Fibroblast of lung (primary cell): ENCODE measurements around the gene TMA7B. TPM values are rescaled to one million over a fixed set of nuclear protein-coding genes. Genes with fewer than 3 reads are reported as not detected.

ENCODE experiments used
- DNase-seq, 2 donors: peaks; one replicate each; pipeline versions ENCODE4 v3.0.0 to v3.0.0-alpha.2; 2010; ENCODE audit warnings: low read depth in 2 of 2
- H2AFZ ChIP-seq: 2 replicates; pipeline ENCODE4 v1.5.1; 2012; ENCODE audit warnings: low read length, control low read depth, inconsistent platforms
- H3K27ac ChIP-seq: 2 replicates; pipeline ENCODE4 v1.5.1; 2011; ENCODE audit warnings: low read length, control low read depth; ENCODE audit not compliant: insufficient read depth
- H3K27me3 ChIP-seq: 2 replicates; pipeline ENCODE4 v1.5.1; 2011; ENCODE audit warnings: mild to moderate bottlenecking, low read length; ENCODE audit not compliant: control insufficient read depth, insufficient read depth
- H3K36me3 ChIP-seq: 2 replicates; pipeline ENCODE4 v1.5.1; 2011; ENCODE audit warnings: low read length; ENCODE audit not compliant: control insufficient read depth, insufficient read depth
- H3K4me1 ChIP-seq: 2 replicates; pipeline ENCODE4 v1.5.1; 2011; ENCODE audit warnings: low read length; ENCODE audit not compliant: control insufficient read depth, insufficient read depth; ENCODE audit errors: extremely low read depth
- H3K4me2 ChIP-seq: 2 replicates; pipeline ENCODE4 v1.5.1; 2011; ENCODE audit warnings: low read length, control low read depth; ENCODE audit not compliant: insufficient read depth; ENCODE audit errors: extremely low read depth
- H3K4me3 ChIP-seq, 4 experiments: fragments of 200-600 bp in 1 of 4; sonication (generic) in 1 of 4; replicated peaks in 1 of 4; 2 replicates each; pipeline ENCODE4 v1.5.1; 2011 to 2016; ENCODE audit warnings: low read length in 4 of 4, low read depth in 3 of 4, mild to moderate bottlenecking in 3 of 4, control low read depth in 2 of 4, inconsistent platforms in 1 of 4, mixed read lengths in 1 of 4; ENCODE audit not compliant: insufficient read depth in 1 of 4; ENCODE audit errors: control extremely low read depth in 1 of 4
- H3K79me2 ChIP-seq: 2 replicates; pipeline ENCODE4 v1.5.1; 2012; ENCODE audit warnings: mild to moderate bottlenecking, low read length, inconsistent platforms; ENCODE audit not compliant: control insufficient read depth, insufficient read depth
- H3K9ac ChIP-seq: 2 replicates; pipeline ENCODE4 v1.5.1; 2011; ENCODE audit warnings: mild to moderate bottlenecking, low read length, control low read depth; ENCODE audit not compliant: insufficient read depth
- H3K9me3 ChIP-seq: 2 replicates; pipeline ENCODE4 v1.5.1; 2012; ENCODE audit warnings: low read depth, low read length; ENCODE audit not compliant: control insufficient read depth, insufficient read depth
- H4K20me1 ChIP-seq: 2 replicates; pipeline ENCODE4 v1.5.1; 2011; ENCODE audit warnings: low read length; ENCODE audit not compliant: control insufficient read depth, insufficient read depth; ENCODE audit errors: extremely low read depth
- EZH2 ChIP-seq: IDR thresholded peaks from 2 replicates; pipeline ENCODE4 v1.5.1; 2012; ENCODE audit warnings: low read length, control low read depth, mild to moderate bottlenecking; ENCODE audit errors: missing control alignments
- polyA plus RNA-seq, 2 donors: library from polyadenylated mRNA; depleted of rRNA in 1 of 2; stranded (reverse) in 1 of 2; unstranded in 1 of 2; fragments of >200 nt; gene quantifications; 2 replicates each; pipeline ENCODE4 v1.2.1, GENCODE V29; 2011 to 2012; ENCODE audit warnings: missing spikeins in 1 of 2
- total RNA-seq: library from RNA; depleted of rRNA; stranded (reverse); fragments of >200 nt; gene quantifications from 2 replicates; pipeline ENCODE4 v1.2.1, GENCODE V29; 2014
- TF ChIP-seq, protein P1 (sequence below), 2 donors: IDR thresholded peaks in 1 of 2; conservative IDR thresholded peaks in 1 of 2; 1 replicate in 1 of 2; 2 replicates in 1 of 2; pipeline ENCODE4 v1.5.1; 2011 to 2012; ENCODE audit warnings: low read length in 2 of 2, control low read depth in 1 of 2, inconsistent platforms in 1 of 2, low read depth in 1 of 2, mild to moderate bottlenecking in 1 of 2

The TMA7B gene
- total and polyA plus RNA-seq, 2 donors (not counting 1 experiment from before 2014, with no cell fraction given) = not detected

DNA sequence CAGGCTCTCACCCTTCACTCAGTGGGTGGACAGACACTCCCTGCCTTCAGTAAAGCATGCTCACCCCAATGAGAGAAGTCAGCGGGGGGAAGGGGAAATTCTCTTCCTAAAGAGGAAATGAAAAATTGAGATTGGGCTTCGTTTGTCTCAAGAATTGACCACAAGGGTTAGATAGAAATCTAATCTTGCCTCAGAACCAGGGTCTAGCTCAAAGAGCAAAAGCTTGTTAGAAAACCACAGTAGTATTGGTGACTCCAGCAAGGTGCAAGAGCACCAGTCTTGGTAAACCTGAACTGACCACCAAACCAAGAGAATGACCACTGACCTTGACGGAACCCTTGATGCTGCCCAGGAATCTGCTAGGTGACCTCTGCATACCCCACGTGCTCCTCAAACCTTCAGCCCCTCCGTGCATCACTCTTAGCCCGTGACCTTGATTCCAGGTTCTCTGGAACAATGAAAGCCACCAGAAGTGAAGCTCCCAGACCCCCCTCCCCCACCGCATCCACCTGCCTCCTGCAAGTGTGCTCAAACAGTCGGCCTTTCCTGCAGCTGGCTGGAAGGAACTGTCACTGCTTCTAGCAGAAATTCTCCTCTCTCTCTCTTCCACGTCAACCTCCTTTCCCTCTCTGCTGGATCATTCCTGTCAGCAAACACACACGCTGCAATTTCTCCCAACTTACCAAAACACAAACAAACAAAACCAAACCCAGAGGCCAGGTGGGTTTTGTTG lies 3.1 kb upstream of the TMA7B start:
- Histone ChIP-seq H3K36me3 (no peaks in the 10 kb centered on the region), H3K27me3 (no peaks in the 10 kb centered on the region), H3K79me2 (no peaks in the 10 kb centered on the region), H3K4me1 (peaks cover 6% of the 10 kb centered on the region), H3K4me2 (no peak overlapping the region), H3K9me3 (no peaks in the 10 kb centered on the region), H3K27ac (no peak overlapping the region), H3K9ac (no peak overlapping the region), H2AFZ (no peak overlapping the region), H3K4me3 (no peak overlapping the region), H4K20me1 (no peaks in the 10 kb centered on the region)
- DNase-seq = no peak
- TF ChIP-seq EZH2 = no peak
- TF ChIP-seq, protein P1, sequence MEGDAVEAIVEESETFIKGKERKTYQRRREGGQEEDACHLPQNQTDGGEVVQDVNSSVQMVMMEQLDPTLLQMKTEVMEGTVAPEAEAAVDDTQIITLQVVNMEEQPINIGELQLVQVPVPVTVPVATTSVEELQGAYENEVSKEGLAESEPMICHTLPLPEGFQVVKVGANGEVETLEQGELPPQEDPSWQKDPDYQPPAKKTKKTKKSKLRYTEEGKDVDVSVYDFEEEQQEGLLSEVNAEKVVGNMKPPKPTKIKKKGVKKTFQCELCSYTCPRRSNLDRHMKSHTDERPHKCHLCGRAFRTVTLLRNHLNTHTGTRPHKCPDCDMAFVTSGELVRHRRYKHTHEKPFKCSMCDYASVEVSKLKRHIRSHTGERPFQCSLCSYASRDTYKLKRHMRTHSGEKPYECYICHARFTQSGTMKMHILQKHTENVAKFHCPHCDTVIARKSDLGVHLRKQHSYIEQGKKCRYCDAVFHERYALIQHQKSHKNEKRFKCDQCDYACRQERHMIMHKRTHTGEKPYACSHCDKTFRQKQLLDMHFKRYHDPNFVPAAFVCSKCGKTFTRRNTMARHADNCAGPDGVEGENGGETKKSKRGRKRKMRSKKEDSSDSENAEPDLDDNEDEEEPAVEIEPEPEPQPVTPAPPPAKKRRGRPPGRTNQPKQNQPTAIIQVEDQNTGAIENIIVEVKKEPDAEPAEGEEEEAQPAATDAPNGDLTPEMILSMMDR (conservative IDR thresholded peaks at IDR 0.05 in 1 of 2, IDR thresholded peaks at IDR 0.05 in 1 of 2; ENCODE audit: low read depth in 1 of 2, low read length in 2 of 2) = no peak

- Histone ChIP-seq H3K36me3 (no peaks in the 10 kb centered on the region), H3K9me3 (no peaks in the 10 kb centered on the region)
- TF ChIP-seq, protein P1 (conservative IDR thresholded peaks at IDR 0.05 in 1 of 2, IDR thresholded peaks at IDR 0.05 in 1 of 2; ENCODE audit: low read depth in 1 of 2, low read length in 2 of 2) = no peak
- no peak for TF ChIP-seq EZH2
Measured at GRCh38 chr22:39958009-39958711, 2.0 kb upstream of the TMA7B start.

DNA sequence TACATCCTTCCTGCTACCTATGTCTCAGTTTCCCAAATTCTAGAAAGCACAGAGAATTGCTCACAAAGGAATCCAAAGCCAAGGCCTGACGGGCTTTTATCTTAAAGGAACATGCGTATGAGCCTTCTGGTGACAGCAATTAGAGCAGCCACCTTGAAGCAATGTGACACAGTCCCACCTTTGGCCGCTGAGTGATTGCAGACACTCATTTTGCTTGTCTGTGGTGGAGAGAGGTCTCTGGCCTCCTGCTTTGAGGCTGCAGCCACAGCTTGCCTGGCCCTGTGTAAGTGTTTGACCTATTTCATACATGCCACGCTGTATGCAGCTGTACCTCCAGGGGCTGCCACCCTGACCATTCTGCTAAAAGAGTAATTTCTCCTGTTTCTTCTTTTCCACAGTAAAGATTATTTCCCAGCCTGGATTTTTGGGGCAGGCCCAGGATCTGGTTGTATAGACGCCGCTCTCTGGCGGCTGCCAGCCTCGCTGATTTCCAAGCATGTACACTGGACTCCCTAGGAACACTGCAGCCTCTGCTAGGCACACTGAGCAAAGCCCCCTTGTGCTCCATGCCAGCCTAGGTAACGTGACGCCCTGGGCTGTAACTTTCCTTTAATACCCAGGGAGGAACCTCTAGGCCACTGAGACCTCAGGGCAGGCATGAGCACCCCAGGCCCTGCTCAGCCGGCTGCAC lies 1.1 kb upstream of the TMA7B start:
- H3K27ac ChIP-seq = no peak overlapping the region
- H2AFZ ChIP-seq = no peak overlapping the region
- DNase-seq = no peak
- no peaks in the 10 kb centered on the region for H3K27me3 ChIP-seq
- H3K79me2 ChIP-seq = no peaks in the 10 kb centered on the region
- H3K4me2 ChIP-seq = no peak overlapping the region
- TF ChIP-seq EZH2 = no peak
- TF ChIP-seq, protein P1 (conservative IDR thresholded peaks at IDR 0.05 in 1 of 2, IDR thresholded peaks at IDR 0.05 in 1 of 2; ENCODE audit: low read depth in 1 of 2, low read length in 2 of 2) = no peak
- H3K36me3 ChIP-seq = no peaks in the 10 kb centered on the region
- no peak overlapping the region for H3K4me3 ChIP-seq
- H3K4me1 ChIP-seq = peaks cover 6% of the 10 kb centered on the region
- H3K9me3 ChIP-seq = no peaks in the 10 kb centered on the region
- H4K20me1 ChIP-seq = no peaks in the 10 kb centered on the region
- no peak overlapping the region for H3K9ac ChIP-seq

More at GRCh38 chr22:39958009-39958711, 2.0 kb upstream of the TMA7B start:
- Histone ChIP-seq H4K20me1 (no peaks in the 10 kb centered on the region), H3K4me1 (peaks cover 6% of the 10 kb centered on the region), H3K79me2 (no peaks in the 10 kb centered on the region), H3K27me3 (no peaks in the 10 kb centered on the region), H3K4me2 (no peak overlapping the region), H3K4me3 (no peak overlapping the region), H2AFZ (no peak overlapping the region), H3K27ac (no peak overlapping the region), H3K9ac (no peak overlapping the region)
- DNase-seq = no peak
